ENCODE measurements around the gene COL26A1. TPM values are rescaled to one million over a fixed set of nuclear protein-coding genes. Genes with fewer than 3 reads are reported as not detected.
"Not testable (repeated sequence)": the region's sequence is repeated elsewhere in the genome, so short reads cannot be mapped to it uniquely, and the experiment has no call there.

The COL26A1 gene
- total RNA-seq, 4 donors from 2014 or later: 0.20 to 0.30 (median 0.21) TPM; not detected in 1

GRCh38 chr7:101599787-101600186 lies 237.1 kb downstream of the COL26A1 start:
- Histone ChIP-seq H3K27me3 (no peaks in the 10 kb centered on the region), H3K4me3 (no peak overlapping the region), H3K27ac (no peak overlapping the region), H3K4me1 (peaks cover 0 to 15% (median 0%) of the 10 kb centered on the region in 4 donors), H3K36me3 (no peaks in the 10 kb centered on the region), H3K9me3 (no peaks in the 10 kb centered on the region)
- TF ChIP-seq POLR2A (IDR thresholded peaks at IDR 0.05) (no peak), CTCF (IDR thresholded peaks at IDR 0.05) (no peak), EP300 (IDR thresholded peaks at IDR 0.05) (no peak)
- WGBS, 2 donors: 85 to 86% methylated on average over 3 of the region's 3 CpGs
- no peak for DNase-seq (ENCODE audit: low spot score in 2 of 2)

- H3K27ac ChIP-seq: no peak overlapping the region
- no peaks in the 10 kb centered on the region for H3K36me3 ChIP-seq
- DNase-seq (ENCODE audit: low spot score in 2 of 2): no peak
- H3K9me3 ChIP-seq: no peaks in the 10 kb centered on the region
- WGBS, 2 donors: 56 to 67% methylated on average over 12 of the region's 12 CpGs
- H3K27me3 ChIP-seq: no peaks in the 10 kb centered on the region
- no peak for TF ChIP-seq EP300 (IDR thresholded peaks at IDR 0.05)
- no peak for TF ChIP-seq CTCF (IDR thresholded peaks at IDR 0.05)
- no peak for TF ChIP-seq POLR2A (IDR thresholded peaks at IDR 0.05)
- H3K4me3 ChIP-seq: no peak overlapping the region
- peaks cover 0 to 15% (median 0%) of the 10 kb centered on the region in 4 donors for H3K4me1 ChIP-seq
Measured at GRCh38 chr7:101602082-101602481, 239.4 kb downstream of the COL26A1 start.

DNA sequence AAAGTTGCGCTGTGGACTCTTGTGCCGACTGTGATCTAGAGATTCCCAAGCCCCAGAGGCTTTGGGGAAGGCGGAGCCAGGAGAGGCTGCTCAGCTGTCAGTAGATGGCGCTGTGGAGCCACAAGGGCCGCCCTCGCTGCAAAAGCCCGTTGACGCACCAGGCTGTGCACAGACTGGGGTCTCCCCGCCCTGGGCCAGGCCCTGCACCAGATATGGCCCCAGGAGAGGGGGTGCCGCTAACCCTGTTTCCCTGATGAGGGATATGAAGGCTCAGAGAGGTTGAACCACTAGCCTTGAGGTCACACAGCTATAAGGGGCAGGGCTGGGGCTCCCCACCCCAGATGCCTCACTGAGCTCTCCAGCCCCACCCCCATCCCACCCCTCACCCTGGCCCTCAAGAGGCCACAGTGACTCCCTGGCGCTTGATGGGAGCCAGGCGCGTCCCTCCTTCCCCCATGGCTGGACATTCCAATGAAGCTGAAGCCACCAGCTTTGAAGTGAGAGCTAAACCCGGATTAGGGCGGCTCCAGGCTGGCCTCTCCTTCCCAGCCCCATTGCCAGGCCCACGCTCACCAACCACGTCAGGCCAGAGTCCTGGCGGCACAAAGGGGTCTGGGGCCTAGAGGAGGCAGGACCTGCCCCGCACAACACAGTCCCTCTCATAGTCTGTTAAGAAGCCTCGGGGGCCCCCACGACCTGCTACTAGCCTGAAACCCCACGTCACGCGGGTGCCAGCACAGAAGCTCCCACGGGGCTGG lies 240.0 kb downstream of the COL26A1 start:
- no peaks in the 10 kb centered on the region for H3K36me3 ChIP-seq
- peaks cover 0 to 15% (median 0%) of the 10 kb centered on the region in 4 donors for H3K4me1 ChIP-seq
- H3K27ac ChIP-seq: no peak overlapping the region
- no peaks in the 10 kb centered on the region for H3K27me3 ChIP-seq
- 27 to 45% methylated on average over 21 to 23 of the region's 25 CpGs for WGBS, 2 donors
- H3K4me3 ChIP-seq: no peak overlapping the region
- TF ChIP-seq POLR2A (IDR thresholded peaks at IDR 0.05): no peak
- TF ChIP-seq CTCF (IDR thresholded peaks at IDR 0.05): peak; percentile 75 to 87 (median 77)
- no peak for TF ChIP-seq EP300 (IDR thresholded peaks at IDR 0.05)
- DNase-seq (ENCODE audit: low spot score in 2 of 2): peak; percentile 38 to 62
- H3K9me3 ChIP-seq: no peaks in the 10 kb centered on the region

DNA sequence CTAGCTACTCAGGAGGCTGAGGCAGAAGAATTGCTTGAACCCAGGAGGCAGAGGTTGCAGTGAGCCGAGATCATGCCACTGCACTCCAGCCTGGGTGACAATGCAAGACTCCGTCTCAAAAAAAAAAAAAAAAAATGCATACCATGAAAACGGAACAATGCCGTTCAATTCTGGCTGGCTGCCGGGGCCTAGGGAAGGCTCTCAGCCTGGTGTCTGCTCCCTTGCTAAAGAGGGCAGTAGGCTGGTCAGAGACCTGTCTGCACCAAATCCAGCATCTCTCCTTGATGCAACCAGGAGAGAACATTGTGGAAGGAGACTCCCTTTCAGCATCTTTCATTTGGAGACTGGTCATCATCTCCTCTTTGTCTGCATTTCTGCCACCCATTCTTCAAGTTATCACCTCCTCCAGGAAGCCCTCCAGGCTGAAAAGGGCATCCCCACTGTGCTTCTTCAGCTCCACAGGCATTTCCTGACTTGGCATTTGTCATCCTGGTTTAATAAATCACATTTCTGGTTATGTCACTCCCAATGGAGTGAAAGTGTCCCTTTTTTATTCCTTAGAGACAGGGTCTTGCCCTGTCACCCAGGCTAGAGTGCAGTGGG lies 241.8 kb downstream of the COL26A1 start:
- no peaks in the 10 kb centered on the region for H3K36me3 ChIP-seq
- no peak overlapping the region for H3K4me3 ChIP-seq
- no peaks in the 10 kb centered on the region for H3K9me3 ChIP-seq
- H3K27me3 ChIP-seq: no peaks in the 10 kb centered on the region
- TF ChIP-seq CTCF (IDR thresholded peaks at IDR 0.05): no peak
- TF ChIP-seq POLR2A (IDR thresholded peaks at IDR 0.05): no peak
- TF ChIP-seq EP300 (IDR thresholded peaks at IDR 0.05): no peak
- no peak overlapping the region for H3K27ac ChIP-seq
- 39 to 62% methylated on average over 5 of the region's 5 CpGs for WGBS, 2 donors
- no peak for DNase-seq (ENCODE audit: low spot score in 2 of 2)
- peaks cover 0 to 8% (median 0%) of the 10 kb centered on the region in 4 donors for H3K4me1 ChIP-seq

DNA sequence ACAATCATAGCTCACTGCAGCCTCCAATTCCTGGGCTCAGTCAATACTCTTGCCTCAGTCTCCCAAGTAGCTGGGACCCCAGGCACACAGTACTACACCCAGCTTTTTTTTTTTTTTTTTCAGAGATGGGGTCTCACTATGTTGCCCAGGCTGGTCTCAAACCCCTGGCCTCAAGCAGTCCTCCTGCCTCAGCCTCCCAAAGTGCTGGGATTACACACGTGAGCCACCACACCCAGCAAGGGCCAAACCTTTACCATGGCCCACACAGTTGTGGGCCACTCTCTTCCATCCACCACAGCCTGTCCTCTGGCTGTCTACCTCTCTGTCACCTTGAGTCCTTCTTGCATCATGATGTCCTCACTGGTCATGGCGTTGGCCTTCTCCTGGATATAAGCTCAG lies 242.3 kb downstream of the COL26A1 start:
- not testable (repeated sequence) for H3K4me3 ChIP-seq; H3K9me3 ChIP-seq; DNase-seq (ENCODE audit: low spot score in 2 of 2); H3K4me1 ChIP-seq; H3K36me3 ChIP-seq; H3K27ac ChIP-seq; H3K27me3 ChIP-seq
- WGBS, 2 donors: 90 to 93% methylated on average over 2 of the region's 2 CpGs
